ENCODE measurements around the gene HPS5.
A peak's percentile ranks its signal among the peaks of the same experiment; 100 is the strongest.
"Not testable (repeated sequence)": the region's sequence is repeated elsewhere in the genome, so short reads cannot be mapped to it uniquely, and the experiment has no call there.

Gene HPS5

DNA sequence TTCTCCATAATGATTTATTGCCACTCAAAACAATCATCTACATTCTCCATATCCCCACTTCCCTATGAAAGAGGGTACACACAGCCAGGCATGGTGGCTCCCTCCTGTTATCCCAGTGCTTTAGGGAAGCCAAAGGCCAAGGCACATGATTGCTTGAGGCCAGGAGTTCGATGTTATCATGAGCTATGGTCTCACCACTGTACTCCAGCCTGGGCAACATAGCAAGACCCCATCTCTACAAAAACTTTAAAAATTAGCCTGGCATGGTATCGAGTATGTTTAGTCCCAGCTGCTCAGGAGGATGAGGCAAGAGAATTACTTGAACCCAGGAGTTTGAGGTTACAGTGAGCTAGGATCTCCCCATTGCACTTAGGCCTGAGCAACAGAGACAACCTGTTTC, 6.0 kb downstream of the HPS5 start:
- no peak for DNase-seq

DNA sequence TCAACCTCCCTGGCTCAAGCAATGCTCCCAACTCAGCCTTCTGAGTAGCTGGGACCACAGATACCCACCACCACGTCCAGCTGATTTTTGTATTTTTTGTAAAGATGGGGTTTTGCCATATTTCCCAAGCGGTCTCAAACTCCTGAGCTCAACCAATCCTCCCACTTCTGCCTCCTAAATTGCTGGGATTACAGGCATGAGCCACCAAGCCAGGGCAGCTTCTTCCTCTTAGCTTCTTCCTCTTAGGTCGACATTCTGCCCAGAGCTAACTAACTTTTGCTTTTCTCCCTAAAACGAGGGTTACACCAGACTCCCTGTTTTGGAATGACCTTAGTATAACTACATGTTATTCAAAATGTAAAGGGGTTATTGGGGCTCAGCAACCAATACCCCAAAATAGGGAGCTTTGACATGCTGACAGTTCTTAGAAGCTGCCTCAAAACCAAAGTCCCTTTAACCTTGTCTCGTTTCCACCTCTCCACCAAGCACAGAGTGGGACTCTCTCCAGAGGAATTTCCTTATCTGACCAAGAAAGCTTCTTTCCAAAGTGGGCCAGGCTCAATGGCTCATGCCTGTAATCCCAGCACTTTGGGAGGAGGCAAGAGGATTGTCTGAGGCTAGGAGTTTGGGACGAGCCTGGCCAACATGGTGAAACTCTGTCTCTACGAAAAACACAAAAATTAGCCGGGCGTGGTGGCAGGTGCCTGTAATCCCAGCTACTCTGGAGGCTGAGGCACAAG, 7.0 kb downstream of the HPS5 start:
- DNase-seq = peak; percentile 67

DNA sequence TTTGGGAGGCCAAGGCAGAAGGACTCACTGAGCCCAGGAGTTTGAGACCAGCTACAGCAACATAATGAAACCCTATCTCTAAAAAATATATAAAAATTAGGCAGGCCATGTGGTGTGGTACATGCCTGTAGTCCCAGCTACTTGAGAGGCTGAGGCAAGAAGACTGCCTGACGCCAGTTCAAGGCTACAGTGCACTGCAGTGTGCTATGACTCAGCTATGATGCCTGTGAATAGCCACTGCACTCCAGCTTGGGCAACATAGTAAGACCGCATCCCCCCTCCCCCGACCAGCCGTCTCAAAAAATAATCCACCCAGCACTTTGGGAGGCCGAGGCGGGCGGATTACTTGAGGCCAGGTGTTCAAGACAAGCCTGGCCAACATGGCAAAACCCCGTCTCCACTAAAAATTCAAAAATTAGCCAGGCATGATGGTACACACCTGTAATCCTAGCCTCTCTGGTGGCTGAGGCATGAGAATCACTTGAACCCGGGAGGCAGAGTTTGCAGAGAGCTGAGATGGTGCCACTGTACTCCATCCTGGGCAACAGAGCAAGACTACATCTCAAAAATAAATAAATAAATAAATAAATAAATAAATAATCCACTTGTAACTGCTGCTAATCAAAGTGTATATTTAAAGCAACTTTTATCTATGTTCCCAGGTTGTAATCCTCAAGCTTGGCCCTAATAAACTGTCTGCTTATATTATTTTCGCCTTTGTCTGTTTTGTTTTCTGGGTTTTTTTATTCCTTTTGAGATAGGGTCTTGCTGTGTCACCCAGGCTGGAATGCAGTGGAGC, 7.8 kb downstream of the HPS5 start:
- DNase-seq = no peak

DNA sequence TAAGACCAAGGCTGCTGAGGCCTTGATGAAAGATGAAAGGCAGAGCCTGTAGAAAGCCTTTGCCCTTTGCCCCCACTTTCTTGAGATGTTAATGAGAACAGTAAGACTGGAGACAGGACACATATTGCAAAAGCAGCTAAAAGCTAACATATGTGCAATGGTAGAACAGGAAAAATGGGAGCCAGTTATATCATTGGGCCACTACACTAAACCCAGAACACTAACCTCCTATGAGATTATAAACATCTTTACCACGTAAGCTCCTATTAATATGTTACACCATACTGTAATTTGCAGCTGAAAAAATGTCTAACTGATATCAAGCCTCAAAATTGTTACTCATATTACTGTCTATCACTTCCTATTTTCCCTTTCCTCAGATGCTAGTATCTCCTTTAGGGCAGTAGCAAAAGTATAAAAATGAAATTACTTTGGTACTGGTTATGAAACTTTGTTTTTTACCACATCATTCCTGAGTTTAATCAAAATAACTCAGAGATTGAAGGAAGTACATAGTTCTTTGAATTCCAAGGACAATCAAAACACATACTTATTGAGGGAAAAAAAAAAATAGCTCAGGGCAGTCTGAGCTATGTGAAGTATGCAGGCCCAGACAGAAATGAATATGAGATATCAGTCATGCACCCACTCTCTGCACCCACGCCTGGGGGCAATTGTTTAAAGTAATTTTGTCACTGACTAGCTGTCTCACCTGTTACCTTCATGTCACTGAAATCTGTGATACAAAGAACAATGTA, 9.1 kb downstream of the HPS5 start:
- DNase-seq = peak; percentile 66

DNA sequence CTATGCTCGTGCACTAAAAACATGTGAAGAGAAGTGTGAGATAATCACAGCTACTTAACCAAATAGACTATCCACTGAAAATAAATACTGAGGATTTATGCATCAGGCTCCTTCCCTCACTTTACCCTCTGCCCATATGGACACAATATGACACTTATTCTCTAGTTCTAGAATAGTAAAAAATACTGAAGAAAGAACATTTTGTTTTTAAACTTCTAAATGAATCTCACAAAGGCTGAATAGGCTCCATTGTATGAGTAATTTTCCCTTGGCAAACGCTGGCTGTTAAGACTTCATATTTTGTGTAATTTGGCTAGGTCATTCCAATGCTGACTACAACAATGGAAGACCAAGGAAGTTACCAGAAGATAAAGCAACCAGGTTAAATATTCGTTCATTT, 9.9 kb downstream of the HPS5 start:
- no peak for DNase-seq

DNA sequence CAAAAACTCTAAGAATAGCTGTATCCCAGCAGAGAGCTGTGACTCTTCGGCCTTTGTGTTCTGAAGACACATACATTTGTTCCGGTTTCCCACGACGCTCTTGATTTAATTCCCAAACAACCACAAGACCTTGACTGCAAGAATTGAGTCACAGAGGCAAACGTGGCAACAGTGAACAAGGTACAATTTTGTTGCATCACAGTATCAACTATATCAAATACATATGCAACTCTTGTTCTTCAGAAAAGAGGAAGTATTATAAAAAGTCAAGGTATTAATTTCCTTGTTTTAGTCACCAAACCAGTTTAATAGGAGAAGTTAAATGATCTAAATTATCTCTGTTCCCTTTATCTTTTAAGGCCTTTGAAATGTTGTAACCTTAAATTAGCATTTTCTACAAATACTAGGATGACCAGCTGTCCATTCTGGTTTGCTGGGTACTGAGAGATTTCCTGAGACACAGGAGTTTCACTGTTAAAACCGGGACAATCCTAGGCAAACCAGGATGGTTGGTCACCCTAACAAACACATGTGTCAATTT, 11.1 kb downstream of the HPS5 start:
- DNase-seq = peak; percentile 58

DNA sequence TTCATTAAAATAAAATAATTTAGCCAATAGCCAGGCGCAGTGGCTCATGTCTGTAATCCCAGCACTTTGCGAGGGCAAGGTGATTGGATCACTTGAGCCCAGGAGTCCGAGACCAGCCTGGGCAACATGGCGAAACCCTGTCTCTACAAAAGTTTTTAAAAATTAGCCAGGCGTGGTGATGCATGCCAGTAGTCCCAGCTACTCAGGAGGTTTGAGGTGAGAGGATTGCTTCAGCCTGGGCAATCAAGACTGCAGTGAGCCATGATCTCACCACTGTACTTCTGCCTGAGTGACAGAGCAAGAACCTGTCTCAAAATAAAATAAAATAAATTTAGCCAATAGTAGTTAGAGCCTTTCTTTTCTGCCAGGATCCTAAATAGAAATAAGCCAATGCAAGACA, 12.2 kb downstream of the HPS5 start:
- DNase-seq = no peak

DNA sequence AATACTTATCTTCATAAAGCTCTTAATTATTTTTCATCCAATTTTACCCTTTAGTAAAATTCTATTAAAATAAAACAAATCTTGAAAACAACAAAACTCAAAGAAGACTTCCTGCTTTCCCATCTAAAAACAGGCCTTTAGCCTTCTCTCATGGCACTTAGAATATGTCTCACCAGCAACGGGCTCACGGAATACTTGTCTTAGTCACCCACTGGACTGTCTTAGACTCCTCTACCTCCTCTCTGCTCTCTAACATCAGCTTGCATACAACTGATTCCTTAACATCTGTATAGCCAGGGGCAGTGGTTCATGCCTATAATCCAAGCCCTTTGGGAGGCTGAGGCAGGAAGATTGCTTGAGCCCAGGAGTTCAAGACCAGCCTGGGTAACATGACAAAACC, 13.7 kb downstream of the HPS5 start:
- DNase-seq = no peak

DNA sequence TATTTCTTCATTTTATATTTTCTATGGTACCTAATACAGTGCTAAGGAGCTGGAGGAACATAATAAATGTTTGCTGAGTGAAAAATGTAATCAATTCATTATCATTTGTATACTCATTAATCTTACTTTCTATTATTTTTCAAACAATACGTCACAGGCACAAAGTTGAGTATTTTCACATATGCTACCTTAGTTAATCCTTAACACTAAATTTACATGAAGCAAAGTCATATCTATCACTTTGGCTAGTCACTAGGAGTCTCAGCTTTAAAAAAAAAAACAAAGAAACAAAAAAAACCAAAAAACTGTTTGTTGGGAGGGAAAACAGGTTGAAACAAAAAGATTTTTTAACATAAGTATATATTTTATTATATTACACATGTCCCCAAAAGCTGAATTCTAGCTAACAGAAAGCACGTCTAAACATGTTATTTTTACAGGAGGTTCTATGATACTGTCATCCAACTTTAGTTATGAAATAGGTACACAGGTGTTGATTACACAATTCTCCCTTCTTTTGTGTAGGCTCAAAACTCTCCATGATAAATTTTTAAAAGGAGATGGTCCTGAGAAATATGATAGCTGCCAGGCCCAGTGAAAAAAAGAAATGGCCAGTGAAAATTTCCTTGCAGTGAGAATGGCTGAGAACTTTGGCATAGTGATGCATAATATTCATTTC, 14.3 kb downstream of the HPS5 start:
- DNase-seq = no peak

DNA sequence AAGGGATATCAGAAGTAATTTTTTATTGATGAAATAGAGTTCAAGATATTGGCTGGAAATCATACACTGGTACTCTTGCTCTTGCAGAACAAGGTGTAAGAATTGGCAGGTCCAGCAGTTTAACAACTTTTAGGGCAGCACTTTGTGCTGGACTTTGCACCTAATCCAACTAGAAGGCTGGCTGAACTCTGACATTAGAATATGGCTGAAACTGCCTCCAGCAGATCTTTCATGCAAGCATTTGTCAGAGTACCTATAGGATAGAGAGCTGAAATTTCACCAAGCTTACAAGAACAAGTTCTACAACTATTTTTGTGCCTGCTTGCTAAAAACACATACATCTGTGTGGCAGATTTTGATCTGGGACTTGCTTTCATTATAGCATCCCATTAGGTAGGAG, 17.2 kb downstream of the HPS5 start:
- no peak for DNase-seq

DNA sequence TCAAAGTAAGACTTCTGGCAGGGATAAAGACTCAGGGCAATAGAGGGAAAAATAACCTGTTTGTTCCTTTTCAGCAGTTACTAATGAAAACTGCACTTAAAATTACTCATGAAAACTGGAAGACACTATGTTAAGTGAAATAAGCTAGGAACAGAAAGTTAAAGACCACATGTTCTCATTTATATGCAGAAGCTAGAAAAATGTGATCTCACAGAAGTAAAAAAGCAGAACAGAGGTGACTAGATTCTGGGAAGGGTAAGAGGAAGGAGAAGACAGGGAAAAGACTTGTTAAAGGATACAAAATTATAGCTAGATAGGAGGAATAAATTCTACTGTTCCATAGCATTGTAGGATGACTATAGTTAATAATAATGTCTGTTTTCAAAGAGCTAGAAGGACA, 22.2 kb downstream of the HPS5 start:
- peak; percentile 79 for DNase-seq

DNA sequence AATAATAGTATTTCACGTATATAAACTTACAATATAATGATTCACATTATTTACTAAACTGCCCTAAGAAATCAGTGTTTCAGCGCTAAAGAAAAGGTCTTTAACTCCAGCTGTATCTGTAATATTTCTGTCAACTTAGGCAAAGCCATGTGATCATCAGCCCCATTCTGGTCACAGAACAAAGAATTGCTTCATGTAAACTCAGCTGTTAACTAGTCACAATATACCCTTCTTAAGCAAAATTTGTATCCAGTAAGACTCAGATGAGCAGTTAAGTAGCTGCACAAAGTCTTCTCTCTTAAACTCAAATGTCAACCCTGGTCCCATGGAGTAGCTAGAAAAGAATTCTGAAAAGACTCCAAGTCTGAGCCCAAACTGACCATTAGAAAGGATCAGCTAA, 26.6 kb downstream of the HPS5 start:
- DNase-seq = peak; percentile 21

DNA sequence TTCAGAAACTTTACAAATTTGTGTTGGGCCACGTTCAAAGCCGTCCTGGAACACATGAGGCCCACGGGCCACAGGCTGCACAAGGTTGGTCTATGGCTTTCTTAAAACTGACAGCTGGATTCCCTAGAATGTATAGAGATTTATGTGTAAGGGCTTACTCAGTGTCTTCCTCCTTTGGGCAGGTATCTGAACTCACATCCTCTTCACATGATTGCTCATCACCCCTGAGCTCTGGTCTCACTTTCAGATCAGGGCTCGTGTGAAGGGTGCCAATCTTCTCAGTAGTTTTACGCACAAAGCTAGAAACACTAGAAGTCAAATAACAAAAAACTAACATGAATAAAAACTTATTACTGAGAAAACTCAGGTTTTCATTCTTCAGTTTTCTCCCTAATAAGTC, 27.1 kb downstream of the HPS5 start:
- DNase-seq = no peak

DNA sequence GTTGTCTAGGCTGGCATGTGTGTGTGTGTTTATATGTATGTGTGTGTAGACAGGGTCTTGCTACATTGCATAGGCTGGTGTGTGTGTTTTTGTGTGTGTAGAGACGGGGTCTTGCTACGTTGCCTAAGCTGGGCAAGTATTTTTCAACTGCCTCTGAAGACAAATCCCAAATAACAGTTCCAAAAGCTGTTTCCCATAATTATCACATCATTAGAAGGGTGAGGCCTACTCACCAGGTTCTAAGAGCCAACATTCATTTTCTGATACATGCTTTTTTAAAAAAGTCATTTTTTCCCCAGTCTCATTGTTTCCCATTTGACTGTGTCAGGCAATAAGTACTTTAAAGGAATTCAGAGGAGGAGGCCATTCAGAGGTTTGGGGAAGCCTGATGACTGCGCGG, 33.0 kb downstream of the HPS5 start:
- no peak for DNase-seq

DNA sequence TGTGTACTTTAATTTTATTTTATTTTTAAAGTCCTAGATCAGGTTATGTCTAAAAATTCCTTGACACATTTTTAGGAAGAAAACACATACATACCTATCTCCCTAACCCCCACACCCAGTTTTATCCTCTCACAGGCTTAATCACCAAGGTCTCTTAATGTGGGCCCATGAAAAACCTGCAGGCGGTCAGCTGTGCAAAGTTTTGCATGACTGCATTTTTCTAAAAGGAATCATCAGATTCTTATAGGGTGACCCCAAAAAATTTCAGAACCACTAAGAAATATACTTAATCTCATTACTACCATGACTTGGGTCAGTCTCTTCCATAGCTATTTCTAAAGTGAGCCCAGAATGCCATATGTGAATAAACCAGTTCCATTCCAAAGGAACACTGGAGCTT, 36.1 kb downstream of the HPS5 start:
- no peak for DNase-seq

DNA sequence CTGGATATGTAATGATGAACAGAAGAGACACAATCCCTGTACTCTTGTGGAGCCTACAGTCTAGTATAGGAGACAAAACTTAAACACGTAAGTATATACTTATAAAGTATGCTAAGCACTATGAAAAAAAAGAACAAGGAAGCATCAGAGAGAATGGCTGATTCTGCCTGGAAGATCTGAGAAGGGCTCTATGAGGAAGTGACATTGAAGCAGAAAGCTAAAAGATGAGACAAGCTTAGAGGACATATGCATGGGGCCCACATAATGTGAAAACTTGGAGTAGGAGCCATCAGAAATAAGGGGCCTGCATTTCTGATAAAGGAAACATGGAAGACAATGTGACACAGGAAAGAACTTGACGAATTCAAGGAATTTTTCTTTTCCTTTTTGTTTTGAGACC, 39.3 kb downstream of the HPS5 start:
- no peak for DNase-seq

DNA sequence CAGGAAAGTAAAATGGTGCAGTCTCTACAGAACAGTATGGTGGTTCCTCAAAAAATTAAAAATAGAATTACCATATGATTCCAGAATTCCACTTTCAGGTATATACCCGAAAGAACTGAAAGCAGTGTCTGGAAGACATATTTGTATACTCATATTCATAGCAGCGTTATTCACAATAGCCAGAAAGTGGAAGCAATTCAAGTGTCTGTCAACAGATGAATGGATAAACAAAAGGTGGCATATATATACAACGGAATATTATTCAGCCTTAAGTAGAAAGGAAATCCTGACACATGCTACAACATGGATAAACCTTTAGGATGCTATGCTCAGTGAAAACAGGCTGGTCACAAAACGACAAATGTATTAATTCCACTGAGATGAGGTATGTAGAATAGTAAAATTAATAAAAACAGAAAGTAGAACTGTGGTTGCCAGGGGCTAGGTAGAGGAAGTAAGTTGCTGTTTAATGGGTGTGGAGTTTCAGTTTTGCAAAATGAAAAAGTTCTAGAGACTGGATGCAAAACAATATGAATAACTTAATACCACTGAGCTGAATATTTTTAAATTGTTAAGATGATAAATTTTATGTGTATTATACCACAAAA, 41.4 kb downstream of the HPS5 start:
- peak; percentile 57 for DNase-seq

DNA sequence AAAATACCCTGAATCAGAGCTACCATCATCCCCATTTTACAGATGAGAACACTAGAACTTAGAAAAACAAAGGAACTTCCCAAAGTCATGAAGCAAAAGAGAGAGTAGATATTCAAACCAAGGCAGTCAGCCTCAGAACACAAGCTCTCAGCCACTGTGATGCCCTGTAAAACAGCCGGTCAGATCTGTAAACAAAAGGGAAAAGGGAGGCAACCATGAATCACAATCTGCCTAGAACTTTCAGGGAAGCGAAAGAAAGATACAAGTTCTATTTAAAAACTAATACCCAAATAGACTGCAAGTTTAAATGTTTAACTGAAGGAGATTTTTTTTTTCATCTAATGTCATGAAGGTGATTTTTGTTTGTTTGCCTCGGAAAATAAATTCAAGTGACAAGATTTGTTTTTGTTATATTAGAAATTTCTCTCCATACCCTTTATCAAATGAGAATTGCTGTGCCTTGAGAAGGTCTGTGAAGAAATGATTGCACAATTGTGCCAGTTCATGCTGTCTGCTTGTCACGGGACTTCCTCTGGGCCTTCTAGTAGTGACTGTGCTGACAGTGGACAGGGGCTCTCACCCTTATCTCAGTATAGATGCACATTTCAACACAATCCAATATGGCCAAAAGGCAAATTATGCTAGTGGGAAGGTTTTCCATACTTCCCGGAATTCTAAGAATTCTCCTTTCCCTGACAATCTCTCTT, 44.2 kb downstream of the HPS5 start:
- DNase-seq = peak; percentile 87

DNA sequence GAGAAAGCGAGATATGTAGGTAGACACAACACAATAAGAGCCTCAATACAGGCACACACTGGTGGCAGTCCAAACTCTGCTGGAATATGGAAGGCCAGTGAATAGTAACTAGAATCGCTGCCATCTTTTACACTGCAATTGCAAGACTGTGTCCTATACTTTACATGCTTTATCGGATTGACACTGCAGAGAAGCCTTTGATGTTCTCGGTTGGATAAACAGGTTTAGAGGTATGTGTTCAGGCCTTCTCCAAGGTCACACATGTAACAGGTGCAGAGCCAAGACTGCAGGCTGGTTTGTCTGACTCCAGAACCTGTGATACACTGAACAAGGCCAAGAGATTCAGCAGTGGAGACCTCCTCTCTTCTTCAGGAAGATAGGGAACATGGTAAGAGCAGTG, 50.7 kb downstream of the HPS5 start:
- no peak for DNase-seq

DNA sequence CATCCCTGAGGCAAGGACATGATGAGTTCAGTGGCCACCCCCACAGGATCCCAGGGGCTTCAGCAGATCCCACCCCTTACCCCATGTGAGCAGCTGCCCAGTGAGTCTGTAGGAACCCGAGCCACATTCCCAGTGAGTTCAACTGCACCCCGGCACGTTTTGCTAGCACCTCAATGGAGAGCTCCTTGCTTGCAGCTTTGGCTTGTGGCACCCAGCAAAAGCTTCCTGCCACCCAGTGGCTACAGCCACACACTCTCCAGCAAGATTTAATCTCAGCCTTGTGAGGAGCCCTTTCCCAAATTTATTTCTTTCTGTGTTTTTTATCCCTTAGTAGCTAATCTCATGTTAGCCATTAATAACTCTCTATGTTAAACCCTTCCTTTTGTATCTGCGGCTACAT, 51.8 kb downstream of the HPS5 start:
- DNase-seq = no peak

DNA sequence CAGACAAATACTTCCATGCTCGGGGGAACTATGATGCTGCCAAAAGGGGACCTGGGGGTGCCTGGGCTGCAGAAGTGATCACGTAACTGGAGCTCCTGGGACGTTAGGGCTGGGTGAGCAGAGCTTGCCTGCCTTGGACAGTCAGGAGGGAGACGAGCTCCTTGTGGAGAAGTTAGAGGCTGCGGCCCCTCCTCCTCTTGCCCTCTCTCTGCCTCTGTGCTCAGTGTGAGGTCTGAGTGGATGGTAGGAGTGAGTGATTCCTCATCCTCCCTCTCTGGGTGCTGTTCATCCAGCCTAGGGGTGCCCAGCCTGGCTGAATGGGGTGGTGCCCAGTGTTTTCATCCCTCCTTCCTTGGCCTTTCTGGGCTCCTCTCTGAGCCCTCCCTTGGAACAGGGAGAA, 52.7 kb downstream of the HPS5 start:
- DNase-seq = not testable (repeated sequence)

All from suppressor macrophage treated with lipopolysaccharide for 4 hours (primary cell).